IPS-20b (cell line): ENCODE results near the gene AIFM1.

Experiments
- H3K27ac ChIP-seq: one replicate; pipeline ENCODE4 v1.5.1; 2013; ENCODE audit warnings: low read length
- H3K27me3 ChIP-seq: 2 replicates; pipeline ENCODE4 v1.6.1; 2013; ENCODE audit warnings: mild to moderate bottlenecking, low read length, inconsistent platforms; ENCODE audit not compliant: insufficient read depth
- H3K36me3 ChIP-seq: 2 replicates; pipeline ENCODE4 v1.6.1; 2013; ENCODE audit warnings: low read depth, mild to moderate bottlenecking, inconsistent platforms, low read length, moderate library complexity; ENCODE audit not compliant: insufficient read depth
- H3K4me1 ChIP-seq: 2 replicates; pipeline ENCODE4 v1.6.1; 2013; ENCODE audit warnings: mild to moderate bottlenecking, control low read depth, inconsistent platforms, low read length, moderate library complexity; ENCODE audit not compliant: insufficient read depth
- H3K4me3 ChIP-seq: 2 replicates; pipeline ENCODE4 v1.5.1; 2013; ENCODE audit warnings: mild to moderate bottlenecking, low read length, inconsistent platforms
- H3K9ac ChIP-seq: 2 replicates; pipeline ENCODE4 v1.6.1; 2013; ENCODE audit warnings: low read depth, mild to moderate bottlenecking, inconsistent platforms, low read length, moderate library complexity
- H3K9me3 ChIP-seq: 2 replicates; pipeline ENCODE4 v1.6.1; 2013; ENCODE audit warnings: mild to moderate bottlenecking, low read depth, low read length, inconsistent platforms; ENCODE audit not compliant: insufficient read depth

Gene AIFM1

GRCh38 chrX:130098210-130098552 lies 67.5 kb downstream of the AIFM1 start:
- H3K4me1 ChIP-seq, result no peaks in the 10 kb centered on the region; the same call in 1 of the 2 replicates
- H3K27me3 ChIP-seq, result no peaks in the 10 kb centered on the region
- H3K9ac ChIP-seq, result no peak overlapping the region
- H3K9me3 ChIP-seq, result no peaks in the 10 kb centered on the region
- H3K27ac ChIP-seq, result no peak overlapping the region
- H3K4me3 ChIP-seq, result no peak overlapping the region
- H3K36me3 ChIP-seq, result no peaks in the 10 kb centered on the region

- Histone ChIP-seq H3K27me3 (no peaks in the 10 kb centered on the region), H3K9me3 (no peaks in the 10 kb centered on the region), H3K36me3 (no peaks in the 10 kb centered on the region), H3K9ac (no peak overlapping the region), H3K27ac (no peak overlapping the region), H3K4me3 (no peak overlapping the region), H3K4me1 (no peaks in the 10 kb centered on the region; the same call in 1 of the 2 replicates)
Observed at GRCh38 chrX:130097507-130098209, 68.0 kb downstream of the AIFM1 start.

GRCh38 chrX:130095249-130096030 lies 70.2 kb downstream of the AIFM1 start:
- Histone ChIP-seq H3K9ac (no peak overlapping the region), H3K4me1 (no peaks in the 10 kb centered on the region; the same call in 1 of the 2 replicates), H3K36me3 (no peaks in the 10 kb centered on the region), H3K9me3 (no peaks in the 10 kb centered on the region), H3K27ac (no peak overlapping the region), H3K4me3 (no peak overlapping the region), H3K27me3 (no peaks in the 10 kb centered on the region)

GRCh38 chrX:130094696-130095095 lies 70.9 kb downstream of the AIFM1 start:
- Histone ChIP-seq H3K9ac (no peak overlapping the region), H3K4me3 (no peak overlapping the region), H3K27me3 (no peaks in the 10 kb centered on the region), H3K36me3 (no peaks in the 10 kb centered on the region), H3K9me3 (no peaks in the 10 kb centered on the region), H3K27ac (no peak overlapping the region), H3K4me1 (no peaks in the 10 kb centered on the region; the same call in 1 of the 2 replicates)

GRCh38 chrX:130093271-130093670 lies 72.4 kb downstream of the AIFM1 start:
- no peaks in the 10 kb centered on the region for H3K36me3 ChIP-seq
- H3K4me1 ChIP-seq, result no peaks in the 10 kb centered on the region; the same call in 1 of the 2 replicates
- H3K9ac ChIP-seq, result no peak overlapping the region
- H3K9me3 ChIP-seq, result no peaks in the 10 kb centered on the region
- no peak overlapping the region for H3K27ac ChIP-seq
- no peak overlapping the region for H3K4me3 ChIP-seq
- H3K27me3 ChIP-seq, result no peaks in the 10 kb centered on the region

GRCh38 chrX:130091980-130092522 lies 73.6 kb downstream of the AIFM1 start:
- Histone ChIP-seq H3K4me3 (no peak overlapping the region), H3K27me3 (no peaks in the 10 kb centered on the region), H3K4me1 (no peaks in the 10 kb centered on the region), H3K9ac (no peak overlapping the region), H3K27ac (no peak overlapping the region), H3K36me3 (no peaks in the 10 kb centered on the region), H3K9me3 (no peaks in the 10 kb centered on the region)

GRCh38 chrX:130090364-130090763 lies 75.3 kb downstream of the AIFM1 start:
- no peaks in the 10 kb centered on the region; the same call in 1 of the 2 replicates for H3K4me1 ChIP-seq

GRCh38 chrX:130086447-130087206 lies 79.0 kb downstream of the AIFM1 start:
- H3K9ac ChIP-seq, result no peak overlapping the region
- no peak overlapping the region for H3K4me3 ChIP-seq
- H3K27ac ChIP-seq, result no peak overlapping the region
- H3K9me3 ChIP-seq, result no peaks in the 10 kb centered on the region
- no peaks in the 10 kb centered on the region for H3K27me3 ChIP-seq
- H3K36me3 ChIP-seq, result no peaks in the 10 kb centered on the region
- no peaks in the 10 kb centered on the region; the same call in 1 of the 2 replicates for H3K4me1 ChIP-seq

More at GRCh38 chrX:130090364-130090763, 75.3 kb downstream of the AIFM1 start:
- H3K36me3 ChIP-seq, result no peaks in the 10 kb centered on the region
- no peak overlapping the region for H3K27ac ChIP-seq
- no peaks in the 10 kb centered on the region for H3K27me3 ChIP-seq
- no peak overlapping the region for H3K9ac ChIP-seq
- H3K4me3 ChIP-seq, result no peak overlapping the region
- H3K9me3 ChIP-seq, result no peaks in the 10 kb centered on the region

GRCh38 chrX:130085551-130086446 lies 79.8 kb downstream of the AIFM1 start:
- Histone ChIP-seq H3K27ac (no peak overlapping the region), H3K36me3 (no peaks in the 10 kb centered on the region), H3K4me3 (no peak overlapping the region), H3K4me1 (no peaks in the 10 kb centered on the region; the same call in 1 of the 2 replicates), H3K9ac (no peak overlapping the region), H3K9me3 (no peaks in the 10 kb centered on the region), H3K27me3 (no peaks in the 10 kb centered on the region)

GRCh38 chrX:130084631-130085237 lies 80.9 kb downstream of the AIFM1 start:
- Histone ChIP-seq H3K9me3 (no peaks in the 10 kb centered on the region), H3K36me3 (no peaks in the 10 kb centered on the region), H3K27ac (no peak overlapping the region), H3K27me3 (no peaks in the 10 kb centered on the region), H3K4me3 (no peak overlapping the region), H3K4me1 (no peaks in the 10 kb centered on the region; the same call in 1 of the 2 replicates), H3K9ac (no peak overlapping the region)
